ENCODE data around the gene HOMER1. TPM values are rescaled to one million over a fixed set of nuclear protein-coding genes. Genes with fewer than 3 reads are reported as not detected.
"Not testable (repeated sequence)": the region's sequence is repeated elsewhere in the genome, so short reads cannot be mapped to it uniquely, and the experiment has no call there.

HOMER1 gene
- total RNA-seq, 4 donors from 2014 or later: 4.9 to 10.6 (median 8.2) TPM

- no peak for TF ChIP-seq CTCF (IDR thresholded peaks at IDR 0.05)
- TF ChIP-seq POLR2A (IDR thresholded peaks at IDR 0.05): no peak
- Histone ChIP-seq H3K4me1 (peaks cover 0 to 6% (median 0%) of the 10 kb centered on the region in 3 donors), H3K36me3 (no peaks in the 10 kb centered on the region), H3K27ac (no peak overlapping the region), H3K4me3 (no peak overlapping the region), H3K27me3 (no peaks in the 10 kb centered on the region), H3K9me3 (no peaks in the 10 kb centered on the region)
- DNase-seq: no peak
- intact Hi-C loops (cut with DNase I): no loop called here
- 83 to 89% methylated on average over 1 of the region's 1 CpG for WGBS, 2 donors
Observed at GRCh38 chr5:79518718-79519117, 4.8 kb upstream of the HOMER1 start.

GRCh38 chr5:79517601-79518000 lies 3.7 kb upstream of the HOMER1 start:
- no peaks in the 10 kb centered on the region for H3K36me3 ChIP-seq
- WGBS, 2 donors: 77% methylated on average over 3 of the region's 3 CpGs
- no peak overlapping the region for H3K4me3 ChIP-seq
- no peaks in the 10 kb centered on the region for H3K9me3 ChIP-seq
- peaks cover 0 to 17% (median 4%) of the 10 kb centered on the region in 3 donors for H3K4me1 ChIP-seq
- H3K27me3 ChIP-seq: no peaks in the 10 kb centered on the region
- intact Hi-C loops (cut with DNase I): no loop called here
- H3K27ac ChIP-seq: no peak overlapping the region
- no peak for DNase-seq
- TF ChIP-seq POLR2A (IDR thresholded peaks at IDR 0.05) (no peak), CTCF (IDR thresholded peaks at IDR 0.05) (no peak)

GRCh38 chr5:79516986-79517385 lies 3.1 kb upstream of the HOMER1 start:
- TF ChIP-seq CTCF (IDR thresholded peaks at IDR 0.05) (no peak), POLR2A (IDR thresholded peaks at IDR 0.05) (no peak)
- intact Hi-C loops (cut with DNase I): no loop called here
- 66 to 67% methylated on average over 1 of the region's 1 CpG for WGBS, 2 donors

GRCh38 chr5:79516331-79516730 lies 2.4 kb upstream of the HOMER1 start:
- H3K36me3 ChIP-seq; H3K9me3 ChIP-seq; intact Hi-C loops (cut with DNase I); H3K27ac ChIP-seq; DNase-seq; H3K4me3 ChIP-seq; H3K27me3 ChIP-seq: not testable (repeated sequence)
- H3K4me1 ChIP-seq: peaks cover 0 to 30% (median 5%) of the 10 kb centered on the region in 3 donors
- 94% methylated on average over 12 to 14 of the region's 14 CpGs for WGBS, 2 donors

More at GRCh38 chr5:79516986-79517385, 3.1 kb upstream of the HOMER1 start:
- DNase-seq: no peak
- no peak overlapping the region for H3K4me3 ChIP-seq
- no peaks in the 10 kb centered on the region for H3K36me3 ChIP-seq
- H3K27ac ChIP-seq: no peak overlapping the region
- H3K4me1 ChIP-seq: peaks cover 0 to 24% (median 4%) of the 10 kb centered on the region in 3 donors
- no peaks in the 10 kb centered on the region for H3K9me3 ChIP-seq
- no peaks in the 10 kb centered on the region for H3K27me3 ChIP-seq

GRCh38 chr5:79514391-79515105 lies 614 bp upstream of the HOMER1 start:
- Histone ChIP-seq H3K27ac (peak overlapping the region; percentile 95 to 100 (median 96)), H3K4me3 (peak overlapping the region; percentile 69 to 98 (median 76)), H3K36me3 (no peaks in the 10 kb centered on the region), H3K27me3 (no peaks in the 10 kb centered on the region), H3K4me1 (peaks cover 0 to 42% (median 13%) of the 10 kb centered on the region in 3 donors), H3K9me3 (no peaks in the 10 kb centered on the region)
- peak; percentile 68 for DNase-seq
- intact Hi-C loops (cut with DNase I): no loop called here
- TF ChIP-seq CTCF (IDR thresholded peaks at IDR 0.05) (peak in 1 of 6 experiments; percentile 11), POLR2A (IDR thresholded peaks at IDR 0.05) (peak in 3 of 4 donors; percentile 79 to 91 (median 86))
- 2 to 10% methylated on average over 5 to 19 of the region's 38 CpGs for WGBS, 2 donors

All from esophagus squamous epithelium (tissue), 5 donors.